ENCODE data around the gene TMEM116.

The TMEM116 gene

DNA sequence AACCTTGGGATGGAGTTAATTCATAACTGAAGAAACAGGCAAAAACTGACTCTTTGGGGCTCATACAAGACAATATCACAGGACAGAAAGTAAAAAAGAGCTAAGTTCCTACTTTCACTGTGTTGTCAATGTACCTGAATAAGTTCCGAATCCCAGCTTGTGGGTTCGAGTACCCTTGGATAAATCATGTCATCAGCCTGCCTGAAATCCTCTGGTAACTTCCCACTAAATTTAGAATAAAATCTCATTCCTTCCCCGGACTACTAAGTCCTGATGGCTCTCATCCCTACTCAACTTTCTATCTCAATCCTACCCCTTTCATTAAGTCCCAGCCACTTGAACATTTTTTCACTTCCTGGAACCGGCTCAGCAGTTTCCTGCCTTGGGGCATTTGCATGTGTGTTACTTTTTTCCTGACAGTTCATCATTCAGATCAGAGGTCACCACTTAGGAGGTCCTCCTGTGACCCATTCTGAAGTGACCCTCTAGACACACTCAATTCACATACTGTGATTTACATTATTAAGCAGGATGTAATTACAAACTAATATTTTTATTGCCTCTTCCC lies 12.9 kb upstream of the TMEM116 start:
- Histone ChIP-seq H3K4me1 (ENCODE audit: control insufficient read depth, insufficient read depth, low read length) (no peaks in the 10 kb centered on the region), H3K4me3 (ENCODE audit: low read depth, low read length) (no peak overlapping the region), H3K36me3 (ENCODE audit: control insufficient read depth in 2 of 2, insufficient read depth in 1 of 2, low read length in 2 of 2) (peaks cover 40 to 70% of the 10 kb centered on the region in 2 experiments), H3K9me3 (ENCODE audit: control insufficient read depth, insufficient read depth, low read depth, low read length) (no peaks in the 10 kb centered on the region), H3K27ac (ENCODE audit: extremely low read depth, low read depth, low read length) (no peak overlapping the region)
- ChIA-PET CTCF (no interaction called here), POLR2A (interaction anchor here (3.7 kb wide), 1 partner anchor 12 kb away, joined by 19 read pairs; the partner anchor contains the start of genes ERP29 and TMEM116)
- TF ChIP-seq ZNF768 (tag by site-specific recombination; IDR thresholded peaks at IDR 0.05) (no peak), ZNF391 (tag by site-specific recombination; IDR thresholded peaks at IDR 0.05; ENCODE audit: borderline replicate concordance, low read depth) (no peak), ZNF214 (tag by site-specific recombination; IDR thresholded peaks at IDR 0.05; ENCODE audit: borderline replicate concordance) (no peak), PRDM1 (tag by site-specific recombination; IDR thresholded peaks at IDR 0.05) (peak; percentile 56; the same call in 1 of the 2 replicates), ZNF423 (tag by site-specific recombination; IDR thresholded peaks at IDR 0.05) (no peak), ZNF426 (tag by site-specific recombination; IDR thresholded peaks at IDR 0.05) (no peak)
- TF ChIP-seq, protein P1, sequence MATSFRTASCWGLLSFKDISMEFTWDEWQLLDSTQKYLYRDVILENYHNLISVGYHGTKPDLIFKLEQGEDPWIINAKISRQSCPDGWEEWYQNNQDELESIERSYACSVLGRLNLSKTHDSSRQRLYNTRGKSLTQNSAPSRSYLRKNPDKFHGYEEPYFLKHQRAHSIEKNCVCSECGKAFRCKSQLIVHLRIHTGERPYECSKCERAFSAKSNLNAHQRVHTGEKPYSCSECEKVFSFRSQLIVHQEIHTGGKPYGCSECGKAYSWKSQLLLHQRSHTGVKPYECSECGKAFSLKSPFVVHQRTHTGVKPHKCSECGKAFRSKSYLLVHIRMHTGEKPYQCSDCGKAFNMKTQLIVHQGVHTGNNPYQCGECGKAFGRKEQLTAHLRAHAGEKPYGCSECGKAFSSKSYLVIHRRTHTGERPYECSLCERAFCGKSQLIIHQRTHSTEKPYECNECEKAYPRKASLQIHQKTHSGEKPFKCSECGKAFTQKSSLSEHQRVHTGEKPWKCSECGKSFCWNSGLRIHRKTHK (tag by site-specific recombination; IDR thresholded peaks at IDR 0.05), result no peak

DNA sequence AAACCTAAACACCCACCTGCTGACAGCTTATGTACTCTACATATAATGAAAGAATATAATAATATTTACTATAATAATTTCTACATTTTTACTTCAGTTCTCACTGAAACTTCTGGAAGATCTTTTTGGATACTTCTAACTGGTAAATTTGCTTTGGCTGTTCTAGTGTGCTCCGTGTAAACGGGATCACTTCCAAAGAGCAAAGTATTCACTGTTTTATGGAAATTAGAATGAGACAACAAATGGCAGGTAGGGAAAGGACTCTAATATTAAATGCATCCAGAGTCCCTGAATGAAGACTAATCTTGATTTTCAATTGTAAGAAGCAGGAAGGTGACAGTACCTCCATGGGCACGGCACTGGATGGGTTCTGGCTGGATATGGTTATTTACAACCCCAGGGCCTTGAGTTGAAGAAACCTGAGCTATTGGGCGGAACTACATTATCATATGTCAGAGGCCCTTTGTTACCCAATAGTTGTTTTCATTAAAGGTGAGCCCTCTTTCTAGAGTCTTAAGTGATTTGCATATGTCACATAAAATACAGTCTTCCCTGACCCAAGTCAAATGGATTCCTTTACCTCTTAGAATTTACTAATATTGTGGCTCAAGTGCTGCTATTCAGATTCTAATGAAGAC lies 10.9 kb upstream of the TMEM116 start:
- ChIA-PET CTCF (interaction anchor here (0.6 to 1.3 kb wide), 3 partner anchors 10 to 541 kb away, joined by 3 to 5 read pairs (median 3); no protein-coding TSS in a partner anchor), POLR2A (interaction anchor here (1.5 to 3.7 kb wide), 2 partner anchors 10 kb away, joined by 4 to 19 read pairs; partner anchors contain the start of genes ERP29 and TMEM116)
- H3K36me3 ChIP-seq (ENCODE audit: control insufficient read depth in 2 of 2, insufficient read depth in 1 of 2, low read length in 2 of 2), result peaks cover 23 to 70% of the 10 kb centered on the region in 2 experiments
- H3K9me3 ChIP-seq (ENCODE audit: control insufficient read depth, insufficient read depth, low read depth, low read length), result no peaks in the 10 kb centered on the region
- no peak overlapping the region for H3K27ac ChIP-seq (ENCODE audit: extremely low read depth, low read depth, low read length)
- H3K4me3 ChIP-seq (ENCODE audit: low read depth, low read length), result no peak overlapping the region
- TF ChIP-seq, protein P2, sequence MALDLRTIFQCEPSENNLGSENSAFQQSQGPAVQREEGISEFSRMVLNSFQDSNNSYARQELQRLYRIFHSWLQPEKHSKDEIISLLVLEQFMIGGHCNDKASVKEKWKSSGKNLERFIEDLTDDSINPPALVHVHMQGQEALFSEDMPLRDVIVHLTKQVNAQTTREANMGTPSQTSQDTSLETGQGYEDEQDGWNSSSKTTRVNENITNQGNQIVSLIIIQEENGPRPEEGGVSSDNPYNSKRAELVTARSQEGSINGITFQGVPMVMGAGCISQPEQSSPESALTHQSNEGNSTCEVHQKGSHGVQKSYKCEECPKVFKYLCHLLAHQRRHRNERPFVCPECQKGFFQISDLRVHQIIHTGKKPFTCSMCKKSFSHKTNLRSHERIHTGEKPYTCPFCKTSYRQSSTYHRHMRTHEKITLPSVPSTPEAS (tag by site-specific recombination; IDR thresholded peaks at IDR 0.05), result no peak
- TF ChIP-seq ZNF621 (tag by site-specific recombination; IDR thresholded peaks at IDR 0.05) (no peak), ZNF792 (tag by site-specific recombination; IDR thresholded peaks at IDR 0.05) (no peak), ZFP37 (tag by site-specific recombination; IDR thresholded peaks at IDR 0.05) (no peak), ZNF221 (tag by site-specific recombination; IDR thresholded peaks at IDR 0.05; ENCODE audit: borderline replicate concordance) (no peak), RBAK (tag by site-specific recombination; IDR thresholded peaks at IDR 0.05) (no peak), HOXA7 (CRISPR knock-in tag; IDR thresholded peaks at IDR 0.05; ENCODE audit: borderline replicate concordance) (no peak), KLF10 (tag by site-specific recombination; IDR thresholded peaks at IDR 0.05) (no peak), ZNF138 (tag by site-specific recombination; IDR thresholded peaks at IDR 0.05; ENCODE audit: borderline replicate concordance) (no peak), ZNF174 (tag by site-specific recombination; IDR thresholded peaks at IDR 0.05) (no peak)
- TF ChIP-seq, protein P3, sequence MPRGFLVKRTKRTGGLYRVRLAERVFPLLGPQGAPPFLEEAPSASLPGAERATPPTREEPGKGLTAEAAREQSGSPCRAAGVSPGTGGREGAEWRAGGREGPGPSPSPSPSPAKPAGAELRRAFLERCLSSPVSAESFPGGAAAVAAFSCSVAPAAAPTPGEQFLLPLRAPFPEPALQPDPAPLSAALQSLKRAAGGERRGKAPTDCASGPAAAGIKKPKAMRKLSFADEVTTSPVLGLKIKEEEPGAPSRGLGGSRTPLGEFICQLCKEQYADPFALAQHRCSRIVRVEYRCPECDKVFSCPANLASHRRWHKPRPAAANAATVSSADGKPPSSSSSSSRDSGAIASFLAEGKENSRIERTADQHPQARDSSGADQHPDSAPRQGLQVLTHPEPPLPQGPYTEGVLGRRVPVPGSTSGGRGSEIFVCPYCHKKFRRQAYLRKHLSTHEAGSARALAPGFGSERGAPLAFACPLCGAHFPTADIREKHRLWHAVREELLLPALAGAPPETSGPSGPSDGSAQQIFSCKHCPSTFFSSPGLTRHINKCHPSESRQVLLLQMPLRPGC (tag by site-specific recombination; IDR thresholded peaks at IDR 0.05), result no peak
- no peaks in the 10 kb centered on the region for H3K4me1 ChIP-seq (ENCODE audit: control insufficient read depth, insufficient read depth, low read length)

Data from HEK293 (cell line).